GM12878 (cell line): ENCODE data around the gene CATSPERD. TPM values are rescaled to one million over a fixed set of nuclear protein-coding genes. Genes with fewer than 3 reads are reported as not detected.

Source experiments
- ATAC-seq: fragments of 200-7000 bp; cut with Tn5 transposase; 3 replicates; pipeline ENCODE4 v1.9.1; 2020; ENCODE audit warnings: mild to moderate bottlenecking, moderate library complexity
- BruUV-seq: library from RNA; stranded (reverse); fragments of 400-500 nt; replicated peaks from 2 replicates; lab custom pipeline; 2021; lab: Mats Ljungman, UMichigan
- CTCF ChIA-PET: fragments of 300-600 bp; sonication (Branson Sonifier 250); formaldehyde crosslinking; extraction: SDS; loops from one replicate; lab custom pipeline; 2021; ENCODE audit warnings: inconsistent platforms; lab: Yijun Ruan, JAX
- POLR2A ChIA-PET: fragments of 350-600 bp; formaldehyde crosslinking; extraction: SDS; loops from one replicate; lab custom pipeline; 2021; ENCODE audit warnings: inconsistent platforms; lab: Charles Lee
- RAD21 ChIA-PET: fragments of 300-600 bp; sonication (Branson Sonifier 250); formaldehyde crosslinking; loops from one replicate; lab custom pipeline; 2023; ENCODE audit warnings: antibody characterized with exemption; ENCODE audit not compliant: unreplicated experiment; lab: Charles Lee
- SMC1A ChIA-PET: fragments of 300-600 bp; sonication (Branson Sonifier 250); formaldehyde crosslinking; loops from one replicate; lab custom pipeline; 2023; ENCODE audit not compliant: unreplicated experiment, uncharacterized antibody; lab: Charles Lee
- DNase-seq: peaks from one replicate; pipeline ENCODE4 v3.0.0-alpha.2; 2011; ENCODE audit warnings: low read depth, low spot score
- FAIRE-seq: peaks from 3 replicates; lab custom pipeline; 2011; peaks lifted over from hg19 to GRCh38; lab: Jason Lieb, UNC
- H2AFZ ChIP-seq: 2 replicates; pipeline ENCODE4 v1.6.0; 2011; ENCODE audit warnings: low read depth, low read length, control low read depth; ENCODE audit not compliant: control insufficient read depth
- H3K27ac ChIP-seq: 2 replicates; pipeline ENCODE4 v1.5.1; 2011; ENCODE audit warnings: control low read depth; ENCODE audit not compliant: control insufficient read depth, insufficient read depth
- H3K27me3 ChIP-seq, 2 experiments: replicated peaks in 1 of 2; 2 replicates each; pipeline versions ENCODE4 v1.6.0 to v1.6.1; 2011; ENCODE audit warnings: low read length in 1 of 2; ENCODE audit not compliant: control insufficient read depth in 2 of 2, insufficient read depth in 2 of 2
- H3K36me3 ChIP-seq, 2 experiments: 2 replicates each; pipeline ENCODE4 v1.5.1; 2011; ENCODE audit warnings: low read length in 1 of 2; ENCODE audit not compliant: control insufficient read depth in 2 of 2, insufficient read depth in 2 of 2
- H3K4me1 ChIP-seq: 2 replicates; pipeline ENCODE4 v1.6.1; 2011; ENCODE audit warnings: mild to moderate bottlenecking, low read length, moderate library complexity, mixed read lengths; ENCODE audit not compliant: control insufficient read depth, insufficient read depth
- H3K4me2 ChIP-seq: 2 replicates; pipeline ENCODE4 v1.6.0; 2011; ENCODE audit warnings: control low read depth; ENCODE audit not compliant: control insufficient read depth, insufficient read depth
- H3K4me3 ChIP-seq: fragments of 200-600 bp; sonication (generic); 2 replicates; pipeline ENCODE4 v1.5.1; 2016
- H3K79me2 ChIP-seq: 2 replicates; pipeline ENCODE4 v1.6.0; 2011; ENCODE audit warnings: low read length; ENCODE audit not compliant: control insufficient read depth, insufficient read depth
- H3K9ac ChIP-seq: 2 replicates; pipeline ENCODE4 v1.8.0; 2011; ENCODE audit warnings: low read length, control low read depth, mixed read lengths; ENCODE audit not compliant: control insufficient read depth, insufficient read depth
- H3K9me3 ChIP-seq: replicated peaks from 3 replicates; pipeline ENCODE4 v1.5.1; 2011; ENCODE audit warnings: mild to moderate bottlenecking, low read length; ENCODE audit not compliant: control insufficient read depth, insufficient read depth
- H4K20me1 ChIP-seq: 2 replicates; pipeline ENCODE4 v1.6.0; 2011; ENCODE audit not compliant: control insufficient read depth, insufficient read depth
- BCL11A ChIP-seq: IDR thresholded peaks from 2 replicates; pipeline ENCODE4 v1.6.1; 2011; ENCODE audit warnings: low read depth, low read length
- BMI1 ChIP-seq: fragments of 450-650 bp; IDR thresholded peaks from 2 replicates; pipeline ENCODE4 v1.6.1; 2016; ENCODE audit warnings: mild to moderate bottlenecking, moderate library complexity, borderline replicate concordance
- CHD1 ChIP-seq: IDR thresholded peaks from 2 replicates; pipeline ENCODE4 v1.6.1; 2012; ENCODE audit warnings: low read depth, low read length, improper control_type of control experiment
- DPF2 ChIP-seq: fragments of 450-650 bp; IDR thresholded peaks from 2 replicates; pipeline ENCODE4 v1.6.1; 2017; ENCODE audit warnings: mild to moderate bottlenecking
- ESRRA ChIP-seq: IDR thresholded peaks from 2 replicates; pipeline ENCODE4 v1.6.1; 2012; ENCODE audit warnings: mild to moderate bottlenecking, low read length, improper control_type of control experiment
- ETV6 ChIP-seq, 2 experiments: fragments of 450-650 bp in 1 of 2; IDR thresholded peaks in 1 of 2; conservative IDR thresholded peaks in 1 of 2; 2 replicates each; pipeline ENCODE4 v1.6.1; 2014; ENCODE audit warnings: antibody characterized with exemption in 1 of 2, borderline replicate concordance in 1 of 2, low read depth in 1 of 2, mild to moderate bottlenecking in 1 of 2, moderate library complexity in 1 of 2
- FOS ChIP-seq: IDR thresholded peaks from 3 replicates; pipeline ENCODE4 v1.6.1; 2011; ENCODE audit warnings: borderline replicate concordance; ENCODE audit not compliant: insufficient read length; ENCODE audit errors: extremely low read depth
- IRF3 ChIP-seq: fragments of 450-650 bp; IDR thresholded peaks from 2 replicates; pipeline ENCODE4 v1.6.1; 2014; ENCODE audit warnings: mild to moderate bottlenecking
- KAT2A ChIP-seq: conservative IDR thresholded peaks from 2 replicates; pipeline ENCODE4 v1.6.1; 2011; ENCODE audit warnings: low read depth, low read length; ENCODE audit not compliant: control insufficient read depth
- KLF5 ChIP-seq: fragments of 450-650 bp; IDR thresholded peaks from 2 replicates; pipeline ENCODE4 v1.6.1; 2014; ENCODE audit warnings: mild to moderate bottlenecking; ENCODE audit not compliant: partially characterized antibody
- MEF2A ChIP-seq: IDR thresholded peaks from 2 replicates; pipeline ENCODE4 v1.6.1; 2011; ENCODE audit warnings: low read depth, mild to moderate bottlenecking, low read length, moderate library complexity; ENCODE audit not compliant: insufficient read depth
- MYC ChIP-seq: IDR thresholded peaks from 2 replicates; pipeline ENCODE4 v1.6.1; 2011; ENCODE audit warnings: mild to moderate bottlenecking, low read length, moderate library complexity, inconsistent platforms; ENCODE audit not compliant: insufficient read depth, insufficient replicate concordance, insufficient read length, severe bottlenecking
- PML ChIP-seq: IDR thresholded peaks from 2 replicates; pipeline ENCODE4 v1.6.1; 2012; ENCODE audit warnings: low read length, inconsistent platforms
- RFX5 ChIP-seq: IDR thresholded peaks from 2 replicates; pipeline ENCODE4 v1.6.1; 2011; ENCODE audit warnings: low read depth, low read length, improper control_type of control experiment
- STAT3 ChIP-seq: IDR thresholded peaks from 2 replicates; pipeline ENCODE4 v1.6.1; 2011; ENCODE audit warnings: low read depth, low read length, improper control_type of control experiment
- ZNF622 ChIP-seq: fragments of 450-650 bp; IDR thresholded peaks from 2 replicates; pipeline ENCODE4 v1.6.1; 2017; ENCODE audit warnings: mild to moderate bottlenecking, inconsistent platforms
- WGBS: methylation state at CpG from one replicate; pipeline ENCODE4 v1.1.6; 2016; ENCODE audit warnings: low lambda C conversion rate; ENCODE audit not compliant: insufficient replicate concordance, insufficient coverage; ENCODE audit errors: missing lambda C conversion rate; 5-methylcytosine and 5-hydroxymethylcytosine counted together
- in situ Hi-C: fragments of 300-500 bp; cut with MboI; formaldehyde crosslinking; loops from 9 replicates; pipeline ENCODE4 v1.14.3; 2018; ENCODE audit warnings: mixed read lengths
- intact Hi-C: fragments of 100-400 bp; cut with micrococcal nuclease; formaldehyde crosslinking; loops from one replicate; pipeline ENCODE4 v1.14.2; 2022; ENCODE audit not compliant: unreplicated experiment
- polyA plus RNA-seq, 11 experiments: library from polyadenylated mRNA; depleted of rRNA in 4 of 11; unstranded in 6 of 11; stranded (reverse) in 5 of 11; fragments of >200 nt; fragmentation: Nextera tagmentation in 4 of 11; fragmentation: Illumina TruSeq in 1 of 11; extraction: Ambion mirVana in 4 of 11; extraction: Trizol in 1 of 11; gene quantifications; 1 replicate in 1 of 11; 2 replicates in 10 of 11; pipeline versions ENCODE4 v1.2.1 to v1.2.3, GENCODE V29; 2011 to 2016; ENCODE audit warnings: inconsistent platforms in 2 of 11, missing spikeins in 2 of 11, low read depth in 1 of 11
- total RNA-seq, 4 experiments: library from RNA; depleted of rRNA in 3 of 4; stranded (reverse); fragments of >200 nt in 3 of 4; fragmentation: Illumina TruSeq in 1 of 4; extraction: Trizol in 1 of 4; gene quantifications; 2 replicates each; pipeline versions ENCODE4 v1.2.1 to v1.2.3, GENCODE V29; 2013 to 2021
- TF ChIP-seq, protein P1 (sequence below): IDR thresholded peaks from 2 replicates; pipeline ENCODE4 v1.6.1; 2012; ENCODE audit warnings: mild to moderate bottlenecking, low read depth, low read length

Gene CATSPERD
- total and polyA plus RNA-seq, 10 of the 15 experiments (the other 5 are each of a cell fraction or from before 2014, with no cell fraction given) = 0.02 to 0.38 (median 0.11) TPM; not detected in 5

- Histone ChIP-seq H3K79me2 (no peaks in the 10 kb centered on the region), H3K27ac (no peak overlapping the region), H3K36me3 (no peaks in the 10 kb centered on the region), H3K4me1 (no peaks in the 10 kb centered on the region)
- intact Hi-C loops = no loop called here
- no peak for TF ChIP-seq ESRRA
- no peak for TF ChIP-seq BCL11A
- TF ChIP-seq MEF2A = no peak
- TF ChIP-seq ZNF622 = no peak
- no peak for TF ChIP-seq KLF5
- TF ChIP-seq ETV6 (conservative IDR thresholded peaks at IDR 0.05 in 1 of 2, IDR thresholded peaks at IDR 0.05 in 1 of 2; ENCODE audit: borderline replicate concordance in 1 of 2, low read depth in 1 of 2) = no peak
- no peak for TF ChIP-seq RFX5
- no peak for TF ChIP-seq MYC
- no peak for TF ChIP-seq DPF2
- TF ChIP-seq CHD1 = no peak
- no peak for TF ChIP-seq IRF3
- no peak for TF ChIP-seq FOS
- TF ChIP-seq, protein P1, sequence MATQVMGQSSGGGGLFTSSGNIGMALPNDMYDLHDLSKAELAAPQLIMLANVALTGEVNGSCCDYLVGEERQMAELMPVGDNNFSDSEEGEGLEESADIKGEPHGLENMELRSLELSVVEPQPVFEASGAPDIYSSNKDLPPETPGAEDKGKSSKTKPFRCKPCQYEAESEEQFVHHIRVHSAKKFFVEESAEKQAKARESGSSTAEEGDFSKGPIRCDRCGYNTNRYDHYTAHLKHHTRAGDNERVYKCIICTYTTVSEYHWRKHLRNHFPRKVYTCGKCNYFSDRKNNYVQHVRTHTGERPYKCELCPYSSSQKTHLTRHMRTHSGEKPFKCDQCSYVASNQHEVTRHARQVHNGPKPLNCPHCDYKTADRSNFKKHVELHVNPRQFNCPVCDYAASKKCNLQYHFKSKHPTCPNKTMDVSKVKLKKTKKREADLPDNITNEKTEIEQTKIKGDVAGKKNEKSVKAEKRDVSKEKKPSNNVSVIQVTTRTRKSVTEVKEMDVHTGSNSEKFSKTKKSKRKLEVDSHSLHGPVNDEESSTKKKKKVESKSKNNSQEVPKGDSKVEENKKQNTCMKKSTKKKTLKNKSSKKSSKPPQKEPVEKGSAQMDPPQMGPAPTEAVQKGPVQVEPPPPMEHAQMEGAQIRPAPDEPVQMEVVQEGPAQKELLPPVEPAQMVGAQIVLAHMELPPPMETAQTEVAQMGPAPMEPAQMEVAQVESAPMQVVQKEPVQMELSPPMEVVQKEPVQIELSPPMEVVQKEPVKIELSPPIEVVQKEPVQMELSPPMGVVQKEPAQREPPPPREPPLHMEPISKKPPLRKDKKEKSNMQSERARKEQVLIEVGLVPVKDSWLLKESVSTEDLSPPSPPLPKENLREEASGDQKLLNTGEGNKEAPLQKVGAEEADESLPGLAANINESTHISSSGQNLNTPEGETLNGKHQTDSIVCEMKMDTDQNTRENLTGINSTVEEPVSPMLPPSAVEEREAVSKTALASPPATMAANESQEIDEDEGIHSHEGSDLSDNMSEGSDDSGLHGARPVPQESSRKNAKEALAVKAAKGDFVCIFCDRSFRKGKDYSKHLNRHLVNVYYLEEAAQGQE = no peak
- TF ChIP-seq STAT3 = no peak
- TF ChIP-seq PML = no peak
- no peak for TF ChIP-seq KAT2A
- TF ChIP-seq BMI1 = no peak
- TF ChIP-seq, all 136 proteins: peak for 0
- no peak for DNase-seq
- FAIRE-seq = no peak
- 86% methylated on average over 4 of the region's 4 CpGs for WGBS
- Histone ChIP-seq H4K20me1 (no peaks in the 10 kb centered on the region), H3K4me2 (no peak overlapping the region), H3K4me3 (no peak overlapping the region), H3K27me3 (no peaks in the 10 kb centered on the region), H3K9me3 (no peaks in the 10 kb centered on the region; the same call in 1 of the 3 replicates), H2AFZ (no peak overlapping the region), H3K9ac (no peak overlapping the region)
- in situ Hi-C loops = no loop called here
- POLR2A ChIA-PET = no interaction called here
- BruUV-seq = no TSS peak
- SMC1A ChIA-PET = interaction anchor here (0.6 kb wide), 1 partner anchor 13 kb away, joined by 3 read pairs; no protein-coding TSS in a partner anchor
- CTCF ChIA-PET = no interaction called here
- RAD21 ChIA-PET = no interaction called here
- no peak for ATAC-seq
These were observed 7.1 kb downstream of the CATSPERD start for GRCh38 chr19:5727453-5728050.
